H54 (cell line): ENCODE measurements around the gene BZW2.

Experiments
- DNase-seq: peaks from one replicate; pipeline ENCODE4 v3.0.0; 2011; ENCODE audit warnings: low spot score, mixed read lengths; ENCODE audit not compliant: insufficient read length
- FAIRE-seq: peaks from 3 replicates; lab custom pipeline; 2011; peaks lifted over from hg19 to GRCh38; lab: Jason Lieb, UNC
- POLR2A ChIP-seq: IDR thresholded peaks from 2 replicates; pipeline ENCODE4 v1.6.1; 2011; ENCODE audit warnings: low read depth, mild to moderate bottlenecking, low read length

Gene BZW2

GRCh38 chr7:16630654-16631053 is 15.3 kb upstream of the BZW2 start:
- DNase-seq: no peak
- TF ChIP-seq POLR2A: no peak
- FAIRE-seq: peak; percentile 89

- no peak for DNase-seq
- no peak for TF ChIP-seq POLR2A
- no peak for FAIRE-seq
Measured at GRCh38 chr7:16634271-16634738, 11.7 kb upstream of the BZW2 start.

DNA sequence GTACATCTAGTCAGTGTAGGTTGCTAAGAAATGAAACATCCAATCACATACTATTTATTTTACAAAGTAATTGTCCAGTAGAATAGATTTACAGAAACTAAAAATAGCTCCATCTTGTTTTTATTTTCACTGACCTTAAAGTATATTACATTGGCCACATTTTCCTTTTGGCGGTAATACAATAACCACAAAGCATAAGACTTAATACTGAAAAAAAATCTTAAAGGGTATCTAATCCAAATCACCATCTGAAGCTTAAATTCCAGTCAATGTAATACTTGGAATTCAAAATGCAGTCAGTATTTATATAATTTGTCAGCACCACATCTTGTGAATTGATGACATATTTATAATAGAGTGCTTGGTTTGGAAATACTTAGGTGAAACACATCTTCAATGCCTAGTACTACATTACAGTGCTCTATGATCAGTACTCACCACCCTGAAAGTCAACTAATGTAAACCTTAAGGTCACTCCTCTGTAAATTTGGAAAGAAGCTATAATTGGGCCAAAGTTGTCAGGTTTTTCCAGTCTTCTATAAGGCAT is 9.4 kb upstream of the BZW2 start:
- no peak for TF ChIP-seq POLR2A
- FAIRE-seq (no peak), DNase-seq (no peak)

GRCh38 chr7:16637379-16637778 is 8.6 kb upstream of the BZW2 start:
- FAIRE-seq (no peak), DNase-seq (no peak)
- TF ChIP-seq POLR2A: no peak

DNA sequence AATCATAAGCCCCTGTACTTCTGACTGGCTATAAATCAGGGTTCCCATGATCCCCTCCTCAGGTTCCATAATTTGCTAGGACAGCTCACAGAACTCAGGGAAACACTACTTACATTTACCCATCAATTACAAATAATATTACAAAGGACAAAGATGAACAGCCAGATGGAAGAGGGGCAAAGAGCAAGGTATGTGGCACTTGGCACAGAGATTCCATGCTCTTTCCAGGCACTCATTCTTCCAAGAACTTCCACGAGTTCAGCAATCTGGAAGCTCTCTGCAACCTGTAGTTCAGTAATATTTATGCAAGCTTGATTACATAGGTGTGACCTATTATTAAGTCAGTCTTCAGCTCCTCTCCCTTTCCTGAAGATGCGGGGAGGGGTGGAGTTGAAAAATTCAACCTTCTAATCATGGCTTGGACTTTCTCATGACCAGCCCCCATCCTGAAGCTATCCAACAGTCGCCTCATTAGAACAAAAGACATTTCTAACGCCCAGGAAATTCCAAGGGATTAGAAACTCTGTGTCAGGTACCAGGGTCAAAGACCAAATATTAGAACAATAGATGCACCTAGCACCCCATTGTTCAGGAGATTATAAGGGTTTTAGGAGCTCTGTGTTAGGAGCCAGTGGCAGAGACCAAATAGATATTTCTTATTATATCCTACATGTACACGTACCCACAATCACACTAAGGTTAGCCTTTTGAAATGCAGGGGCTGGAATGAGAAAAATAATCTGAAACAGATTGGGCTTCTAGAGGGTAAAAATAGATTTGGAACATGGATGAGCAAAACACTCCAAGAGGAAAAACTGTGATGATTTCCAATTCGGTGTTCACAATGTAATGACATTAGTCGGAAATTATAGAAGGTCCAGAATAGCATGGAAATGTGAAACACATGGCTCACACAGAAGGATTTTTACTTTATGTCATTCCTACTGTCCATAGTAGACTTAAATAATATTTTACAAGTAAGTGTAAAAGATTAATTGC is 7.4 kb upstream of the BZW2 start:
- DNase-seq: no peak
- FAIRE-seq: peak; percentile 20
- no peak for TF ChIP-seq POLR2A

DNA sequence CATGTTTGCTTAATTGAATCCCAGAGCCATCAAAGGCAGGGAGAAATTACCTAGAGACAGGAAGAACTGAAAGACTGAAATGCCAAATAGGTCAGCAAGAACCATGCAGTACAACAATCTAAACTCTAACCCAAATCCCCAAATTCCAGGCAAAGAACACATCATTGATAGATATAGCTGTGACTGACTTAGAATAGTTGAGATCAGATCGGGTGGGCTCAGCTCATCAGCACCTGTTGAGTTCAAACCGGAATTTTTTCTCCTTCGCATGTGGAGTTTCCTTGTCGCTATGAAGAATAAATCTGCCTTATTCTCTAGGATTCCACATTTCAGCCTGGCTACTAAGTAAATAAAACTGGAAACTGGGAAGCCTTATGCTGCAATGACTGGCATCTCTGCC is 1.8 kb upstream of the BZW2 start:
- TF ChIP-seq POLR2A: no peak
- DNase-seq (no peak), FAIRE-seq (no peak)

GRCh38 chr7:16644636-16645592 is 1.1 kb upstream of the BZW2 start:
- FAIRE-seq (peak; percentile 27), DNase-seq (peak; percentile 88)
- TF ChIP-seq POLR2A: peak; percentile 67

DNA sequence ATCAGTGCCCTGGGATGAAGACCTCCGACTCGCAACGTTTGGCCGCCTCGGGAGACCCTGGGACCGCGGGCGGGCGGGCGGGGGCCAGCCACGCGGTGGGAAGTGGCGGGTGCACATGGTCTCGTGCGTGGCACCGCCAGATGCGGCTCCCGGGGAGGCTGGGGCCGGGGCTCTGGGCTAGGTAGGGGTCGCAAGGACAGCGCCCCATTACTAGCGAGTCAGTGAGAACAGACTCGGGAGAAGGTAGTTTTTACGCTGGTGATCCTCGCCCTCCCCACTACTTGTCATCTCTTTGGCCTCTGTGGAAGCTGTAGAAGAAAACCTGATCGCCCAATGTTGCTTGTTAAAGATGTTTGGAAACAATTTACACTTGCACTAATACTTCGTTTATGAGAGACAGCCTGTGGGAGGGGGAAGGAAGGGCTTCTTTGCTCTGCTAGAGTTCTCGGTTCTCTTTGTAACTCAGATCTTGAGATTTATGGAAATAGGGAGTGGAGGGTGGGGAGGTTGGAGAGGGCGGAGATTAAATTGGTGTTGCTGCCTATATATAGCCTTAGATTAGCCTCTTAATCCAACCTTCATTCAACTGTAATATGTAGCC is 591 bp downstream of the BZW2 start:
- FAIRE-seq (no peak), DNase-seq (no peak)
- no peak for TF ChIP-seq POLR2A

- DNase-seq: no peak
- TF ChIP-seq POLR2A: no peak
- no peak for FAIRE-seq
Measured at GRCh38 chr7:16647435-16647960, 1.5 kb downstream of the BZW2 start.

DNA sequence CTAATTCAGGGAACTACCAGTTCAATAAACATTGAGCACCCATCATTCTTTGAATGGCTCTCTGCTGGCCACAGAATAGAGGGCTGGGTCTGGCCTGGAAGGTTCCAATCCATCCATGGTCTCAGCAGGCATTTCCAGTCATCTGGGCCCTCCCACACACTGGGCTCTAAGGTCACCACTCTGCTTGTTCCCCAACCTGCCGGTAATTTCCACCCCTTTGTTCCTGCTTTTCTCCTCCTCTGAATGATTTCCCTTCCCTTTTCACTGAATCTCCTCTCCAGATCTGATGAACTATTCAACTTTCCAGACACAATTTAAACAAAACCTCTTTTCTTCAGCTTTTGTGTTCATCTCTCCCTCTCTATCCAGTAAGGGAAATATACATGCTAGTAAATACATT is 2.6 kb downstream of the BZW2 start:
- no peak for DNase-seq
- FAIRE-seq: no peak
- no peak for TF ChIP-seq POLR2A

- FAIRE-seq: no peak
- no peak for TF ChIP-seq POLR2A
- no peak for DNase-seq
Measured at GRCh38 chr7:16649196-16649595, 3.2 kb downstream of the BZW2 start.

- FAIRE-seq (no peak), DNase-seq (no peak)
- no peak for TF ChIP-seq POLR2A
Measured at GRCh38 chr7:16650266-16650665, 4.3 kb downstream of the BZW2 start.

DNA sequence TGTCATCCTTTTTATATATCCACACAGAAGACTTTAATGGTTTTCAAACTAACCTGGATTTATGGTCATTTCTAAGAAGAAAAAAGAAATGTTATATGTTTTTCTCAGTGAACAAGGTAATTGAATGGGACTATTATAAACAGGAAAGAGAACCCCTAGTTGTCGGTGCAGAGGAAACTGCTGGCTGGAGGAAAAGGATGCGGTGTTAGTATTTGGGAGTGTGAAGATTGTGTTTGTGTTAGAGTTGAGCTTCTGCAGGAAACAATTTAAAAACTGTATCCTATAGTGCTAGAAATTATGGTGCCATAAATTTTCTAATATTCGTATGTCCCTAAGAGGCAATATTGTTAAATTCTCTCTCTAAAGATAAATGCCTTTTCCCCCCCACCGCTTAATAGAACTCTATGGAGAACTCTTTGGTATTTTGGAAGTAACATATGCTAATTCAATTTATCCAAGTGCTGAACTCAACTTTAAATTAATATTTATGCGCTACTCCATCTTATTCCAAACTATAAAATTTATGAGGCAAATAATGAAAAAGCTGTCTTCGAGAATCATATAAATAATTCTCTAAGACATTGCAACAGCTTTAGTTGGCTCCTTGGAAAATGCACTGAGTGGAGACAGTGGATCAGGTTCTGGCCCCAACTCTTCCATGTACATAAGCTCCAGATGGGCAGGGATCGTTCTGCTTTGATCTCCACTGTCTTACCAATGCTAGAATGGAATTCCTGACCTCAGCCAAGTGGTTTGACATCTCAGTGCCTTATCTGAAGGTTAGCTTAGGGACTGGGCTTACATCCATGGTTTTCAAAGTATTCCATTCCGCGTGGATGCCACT is 5.6 kb downstream of the BZW2 start:
- no peak for TF ChIP-seq POLR2A
- DNase-seq (no peak), FAIRE-seq (no peak)
